PC-3 (cell line): Measurements from ENCODE around the gene SDE2. TPM values are rescaled to one million over a fixed set of nuclear protein-coding genes. Genes with fewer than 3 reads are reported as not detected.

Experiments
- ATAC-seq: fragments of 200-7000 bp; cut with Tn5 transposase; 2 replicates; pipeline ENCODE4 v1.9.1; 2020; ENCODE audit warnings: mild to moderate bottlenecking, moderate library complexity
- BruUV-seq: library from RNA; stranded (reverse); fragments of 400-500 nt; replicated peaks from 2 replicates; lab custom pipeline; 2021; lab: Mats Ljungman, UMichigan
- CTCF ChIA-PET: fragments of 300-600 bp; sonication (Branson Sonifier 250); formaldehyde crosslinking; loops from one replicate; lab custom pipeline; 2022; ENCODE audit warnings: antibody characterized with exemption; lab: Charles Lee
- POLR2A ChIA-PET: fragments of 300-600 bp; sonication (Branson Sonifier 250); formaldehyde crosslinking; loops from one replicate; lab custom pipeline; 2022; ENCODE audit warnings: antibody characterized with exemption; ENCODE audit not compliant: unreplicated experiment; lab: Charles Lee
- DNase-seq: peaks from one replicate; pipeline ENCODE4 v3.0.0-alpha.2; 2015
- H2AFZ ChIP-seq: fragments of 300-600 bp; sonication (generic); 2 replicates; pipeline ENCODE4 v1.6.0; 2016; ENCODE audit warnings: antibody characterized with exemption, low read length
- H3F3A ChIP-seq: fragments of 300-600 bp; sonication (generic); one replicate; pipeline ENCODE4 v1.6.0; 2017; ENCODE audit warnings: antibody characterized with exemption, low read length, control low read depth, mild to moderate bottlenecking; ENCODE audit not compliant: unreplicated experiment
- H3K27ac ChIP-seq: fragments of 300-600 bp; sonication (generic); 2 replicates; pipeline ENCODE4 v1.5.1; 2016; ENCODE audit warnings: mild to moderate bottlenecking, low read length
- H3K27me3 ChIP-seq: fragments of 300-600 bp; sonication (generic); 2 replicates; pipeline ENCODE4 v1.6.1; 2016; ENCODE audit warnings: low read length, mixed read lengths
- H3K36me3 ChIP-seq: fragments of 300-600 bp; sonication (generic); 2 replicates; pipeline ENCODE4 v1.6.1; 2016; ENCODE audit warnings: low read depth, mixed run types, low read length, mixed read lengths
- H3K4me1 ChIP-seq: fragments of 300-600 bp; sonication (generic); 2 replicates; pipeline ENCODE4 v1.5.1; 2016; ENCODE audit warnings: low read length; ENCODE audit not compliant: insufficient read depth
- H3K4me2 ChIP-seq: fragments of 300-600 bp; sonication (generic); 2 replicates; pipeline ENCODE4 v1.6.0; 2016; ENCODE audit warnings: low read length
- H3K4me3 ChIP-seq: fragments of 300-600 bp; sonication (generic); 2 replicates; pipeline ENCODE4 v1.5.1; 2016; ENCODE audit warnings: mild to moderate bottlenecking, low read length, mixed read lengths
- H3K79me2 ChIP-seq: fragments of 300-600 bp; sonication (generic); 2 replicates; pipeline ENCODE4 v1.6.1; 2017; ENCODE audit warnings: low read length, mixed read lengths
- H3K9ac ChIP-seq: fragments of 300-600 bp; sonication (generic); 2 replicates; pipeline ENCODE4 v1.6.0; 2016; ENCODE audit warnings: mild to moderate bottlenecking, low read length
- H3K9me2 ChIP-seq: fragments of 300-600 bp; sonication (generic); replicated peaks from 2 replicates; pipeline ENCODE4 v1.6.1; 2016; ENCODE audit warnings: mixed run types, low read length, mixed read lengths
- H3K9me3 ChIP-seq: fragments of 300-600 bp; sonication (generic); 2 replicates; pipeline ENCODE4 v1.6.1; 2016; ENCODE audit warnings: low read length, mixed read lengths
- H4K20me1 ChIP-seq: fragments of 300-600 bp; sonication (generic); 2 replicates; pipeline ENCODE4 v1.6.1; 2016; ENCODE audit warnings: low read length, mixed read lengths
- CTCF ChIP-seq: fragments of 300-600 bp; sonication (generic); conservative IDR thresholded peaks from 2 replicates; pipeline ENCODE4 v1.5.1; 2017; ENCODE audit warnings: antibody characterized with exemption, low read depth, mild to moderate bottlenecking, low read length
- EZH2 ChIP-seq: fragments of 300-600 bp; sonication (generic); IDR thresholded peaks from one replicate; pipeline ENCODE4 v1.6.1; 2017; ENCODE audit warnings: antibody characterized with exemption, mild to moderate bottlenecking, low read length; ENCODE audit not compliant: unreplicated experiment
- EZH2phosphoT487 ChIP-seq: fragments of 300-600 bp; sonication (generic); IDR thresholded peaks from 2 replicates; pipeline ENCODE4 v1.6.1; 2018; ENCODE audit warnings: mild to moderate bottlenecking, antibody characterized with exemption, low read length, borderline replicate concordance
- intact Hi-C: fragments of 100-400 bp; cut with micrococcal nuclease; formaldehyde crosslinking; loops from 2 replicates; pipeline ENCODE4 v1.9.0; 2023
- total RNA-seq: library from RNA; depleted of rRNA; stranded (reverse); fragments of >200 nt; gene quantifications from 2 replicates; pipeline ENCODE4 v1.2.3, GENCODE V29; 2014

Gene SDE2
- total RNA-seq, 1 experiment from 2014 or later = 26.1 TPM

GRCh38 chr1:226026833-226027232 is 27.7 kb upstream of the SDE2 start:
- CTCF ChIA-PET = no interaction called here
- no peak for ATAC-seq

GRCh38 chr1:226023735-226024134 is 24.6 kb upstream of the SDE2 start:
- ChIA-PET POLR2A (no interaction called here), CTCF (no interaction called here)
- TF ChIP-seq CTCF = no peak
- TF ChIP-seq EZH2phosphoT487 = no peak
- TF ChIP-seq EZH2 = no peak
- no peak for ATAC-seq
- no peak overlapping the region for H3K4me2 ChIP-seq
- H3K79me2 ChIP-seq = no peaks in the 10 kb centered on the region
- no peaks in the 10 kb centered on the region for H3K4me1 ChIP-seq
- H3K27me3 ChIP-seq = no peaks in the 10 kb centered on the region
- no peaks in the 10 kb centered on the region for H3K9me2 ChIP-seq
- no peak overlapping the region for H2AFZ ChIP-seq
- no peaks in the 10 kb centered on the region for H3K36me3 ChIP-seq
- H3K9me3 ChIP-seq = no peaks in the 10 kb centered on the region
- H3K9ac ChIP-seq = no peak overlapping the region
- no peak overlapping the region for H3K4me3 ChIP-seq
- H3K27ac ChIP-seq = no peak overlapping the region
- DNase-seq = no peak
- BruUV-seq = no TSS peak
- no peaks in the 10 kb centered on the region for H3F3A ChIP-seq
- H4K20me1 ChIP-seq = no peaks in the 10 kb centered on the region
- intact Hi-C loops = no loop called here

More at GRCh38 chr1:226026833-226027232, 27.7 kb upstream of the SDE2 start:
- H3K27ac ChIP-seq = no peak overlapping the region
- H3K9me2 ChIP-seq = no peaks in the 10 kb centered on the region
- H3F3A ChIP-seq = no peaks in the 10 kb centered on the region
- no peak overlapping the region for H3K9ac ChIP-seq
- H3K27me3 ChIP-seq = no peaks in the 10 kb centered on the region
- BruUV-seq = no TSS peak
- intact Hi-C loops = no loop called here
- POLR2A ChIA-PET = no interaction called here
- no peaks in the 10 kb centered on the region for H3K79me2 ChIP-seq
- no peak overlapping the region for H3K4me2 ChIP-seq
- no peak for TF ChIP-seq EZH2
- TF ChIP-seq EZH2phosphoT487 = no peak
- no peak for TF ChIP-seq CTCF
- no peaks in the 10 kb centered on the region for H4K20me1 ChIP-seq
- no peak overlapping the region for H3K4me3 ChIP-seq
- DNase-seq = no peak
- no peaks in the 10 kb centered on the region for H3K4me1 ChIP-seq
- no peaks in the 10 kb centered on the region for H3K9me3 ChIP-seq
- no peak overlapping the region for H2AFZ ChIP-seq
- no peaks in the 10 kb centered on the region for H3K36me3 ChIP-seq

- CTCF ChIA-PET = no interaction called here
- Histone ChIP-seq H3K27me3 (no peaks in the 10 kb centered on the region), H3K4me1 (no peaks in the 10 kb centered on the region)
These were observed 22.7 kb upstream of the SDE2 start for GRCh38 chr1:226021801-226022200.

More at GRCh38 chr1:226021801-226022200, 22.7 kb upstream of the SDE2 start:
- Histone ChIP-seq H2AFZ (no peak overlapping the region), H3K36me3 (no peaks in the 10 kb centered on the region), H3K4me2 (no peak overlapping the region), H3K9me3 (no peaks in the 10 kb centered on the region), H3K27ac (no peak overlapping the region), H3K79me2 (no peaks in the 10 kb centered on the region), H3F3A (no peaks in the 10 kb centered on the region), H3K9me2 (no peaks in the 10 kb centered on the region), H4K20me1 (no peaks in the 10 kb centered on the region), H3K4me3 (no peak overlapping the region), H3K9ac (no peak overlapping the region)
- TF ChIP-seq CTCF (no peak), EZH2phosphoT487 (no peak), EZH2 (no peak)
- BruUV-seq = no TSS peak
- POLR2A ChIA-PET = interaction anchor here (0.6 kb wide), 1 partner anchor 1091 kb away, joined by 3 read pairs; no protein-coding TSS in a partner anchor
- DNase-seq (peak; percentile 22), ATAC-seq (no peak)
- intact Hi-C loops = no loop called here
